ENCODE data around the gene SKOR1. TPM values are rescaled to one million over a fixed set of nuclear protein-coding genes. Genes with fewer than 3 reads are reported as not detected.
A peak's percentile ranks its signal among the peaks of the same experiment; 100 is the strongest.

SKOR1 gene
- total RNA-seq, 2 donors from 2014 or later: 0.12 TPM; not detected in 1

DNA sequence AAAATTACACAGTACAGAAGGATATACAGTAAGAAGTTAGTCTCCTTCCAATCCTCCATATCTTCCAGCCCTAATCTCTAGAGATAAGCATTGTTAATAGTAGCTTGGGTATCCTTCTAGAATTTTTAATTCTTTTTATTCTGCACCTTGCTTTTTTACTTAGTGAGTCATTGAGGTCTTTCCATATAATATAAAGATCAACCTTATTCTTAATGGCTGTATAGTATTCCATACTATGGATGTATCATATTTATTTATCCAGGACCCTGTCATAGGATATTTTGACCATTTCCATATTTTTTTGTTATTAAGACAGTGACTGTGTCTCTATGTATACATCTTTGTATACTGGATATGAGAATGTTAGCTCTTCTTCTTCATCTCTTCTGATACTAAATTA lies 36.3 kb upstream of the SKOR1 start:
- Histone ChIP-seq H3K4me3 (no peak overlapping the region), H3K4me1 (no peaks in the 10 kb centered on the region), H3K36me3 (no peaks in the 10 kb centered on the region), H3K27ac (no peak overlapping the region), H3K9me3 (no peaks in the 10 kb centered on the region), H3K27me3 (no peaks in the 10 kb centered on the region)
- TF ChIP-seq, protein P1, sequence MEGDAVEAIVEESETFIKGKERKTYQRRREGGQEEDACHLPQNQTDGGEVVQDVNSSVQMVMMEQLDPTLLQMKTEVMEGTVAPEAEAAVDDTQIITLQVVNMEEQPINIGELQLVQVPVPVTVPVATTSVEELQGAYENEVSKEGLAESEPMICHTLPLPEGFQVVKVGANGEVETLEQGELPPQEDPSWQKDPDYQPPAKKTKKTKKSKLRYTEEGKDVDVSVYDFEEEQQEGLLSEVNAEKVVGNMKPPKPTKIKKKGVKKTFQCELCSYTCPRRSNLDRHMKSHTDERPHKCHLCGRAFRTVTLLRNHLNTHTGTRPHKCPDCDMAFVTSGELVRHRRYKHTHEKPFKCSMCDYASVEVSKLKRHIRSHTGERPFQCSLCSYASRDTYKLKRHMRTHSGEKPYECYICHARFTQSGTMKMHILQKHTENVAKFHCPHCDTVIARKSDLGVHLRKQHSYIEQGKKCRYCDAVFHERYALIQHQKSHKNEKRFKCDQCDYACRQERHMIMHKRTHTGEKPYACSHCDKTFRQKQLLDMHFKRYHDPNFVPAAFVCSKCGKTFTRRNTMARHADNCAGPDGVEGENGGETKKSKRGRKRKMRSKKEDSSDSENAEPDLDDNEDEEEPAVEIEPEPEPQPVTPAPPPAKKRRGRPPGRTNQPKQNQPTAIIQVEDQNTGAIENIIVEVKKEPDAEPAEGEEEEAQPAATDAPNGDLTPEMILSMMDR (IDR thresholded peaks at IDR 0.05): no peak
- DNase-seq (ENCODE audit: low spot score): no peak

DNA sequence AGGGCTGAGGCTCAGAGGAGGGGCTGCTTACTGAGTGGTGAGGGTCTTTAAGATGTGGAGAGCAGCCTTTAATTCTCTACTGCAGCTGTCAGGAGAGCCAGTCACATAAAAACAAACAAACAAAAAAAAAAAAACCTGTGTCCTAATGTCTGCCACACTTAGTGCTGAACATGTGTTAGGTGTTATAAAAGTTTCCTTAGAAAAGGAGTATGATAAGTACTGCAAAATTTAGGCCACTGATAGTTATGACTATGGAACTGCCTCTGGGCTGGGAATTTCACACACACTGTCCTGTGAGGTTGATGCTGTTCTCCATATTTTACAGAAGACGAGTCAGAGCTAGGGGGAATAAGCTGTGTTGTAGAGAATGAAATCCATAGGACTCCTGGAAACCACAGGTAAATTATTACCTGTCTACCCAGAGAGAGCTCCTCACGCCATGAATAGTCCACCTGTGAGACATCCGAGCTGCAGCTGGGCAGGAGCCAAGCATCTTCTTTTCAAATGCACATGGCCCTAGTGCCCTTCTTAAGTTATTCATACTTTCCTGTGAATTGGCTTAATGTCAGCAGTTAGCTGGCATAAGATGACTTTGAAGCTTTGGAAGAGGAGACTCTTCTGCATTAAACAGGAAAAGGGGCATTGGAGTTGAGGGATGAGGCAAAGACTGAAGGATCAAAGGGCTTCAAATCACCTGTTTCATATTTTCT lies 34.5 kb upstream of the SKOR1 start:
- no peak overlapping the region for H3K27ac ChIP-seq
- no peaks in the 10 kb centered on the region for H3K27me3 ChIP-seq
- DNase-seq (ENCODE audit: low spot score): no peak
- H3K4me3 ChIP-seq: no peak overlapping the region
- H3K36me3 ChIP-seq: no peaks in the 10 kb centered on the region
- H3K4me1 ChIP-seq: no peaks in the 10 kb centered on the region
- TF ChIP-seq, protein P1 (IDR thresholded peaks at IDR 0.05): no peak
- peaks cover 0 to 12% of the 10 kb centered on the region in 2 donors for H3K9me3 ChIP-seq

DNA sequence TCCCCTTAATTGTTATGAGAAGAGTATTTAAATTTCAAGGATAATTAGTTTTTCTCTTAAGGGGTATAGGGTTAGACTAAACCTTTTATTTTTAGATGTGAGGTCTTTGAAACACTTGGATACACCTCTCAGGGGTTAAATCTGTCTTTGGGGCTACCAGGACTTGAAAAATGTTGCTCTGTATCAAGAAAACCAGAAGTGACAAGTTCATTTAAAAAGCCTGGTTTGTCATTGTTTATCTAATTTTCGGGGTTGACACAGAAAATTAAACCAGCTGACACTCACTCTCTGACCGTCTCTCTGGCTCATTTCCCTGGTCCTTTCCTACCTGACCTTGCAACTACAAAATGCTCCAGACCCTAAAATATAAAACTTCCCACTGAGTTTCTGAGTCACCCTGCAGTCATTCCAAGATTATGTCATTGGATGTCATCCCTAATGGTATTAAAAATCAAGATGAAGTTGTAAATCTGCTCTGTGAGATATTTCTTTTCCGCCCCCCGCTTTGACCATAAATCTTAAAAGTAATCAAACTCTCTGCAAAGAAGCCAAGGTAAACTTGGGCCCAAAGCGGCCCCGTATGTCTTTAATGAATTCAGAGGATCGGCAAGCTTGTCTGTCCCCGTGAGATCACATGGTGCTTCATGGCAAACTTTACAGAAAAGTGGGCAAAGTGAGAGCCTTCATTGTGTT lies 32.9 kb upstream of the SKOR1 start:
- H3K27ac ChIP-seq: no peak overlapping the region
- no peak for DNase-seq (ENCODE audit: low spot score)
- no peaks in the 10 kb centered on the region for H3K36me3 ChIP-seq
- no peaks in the 10 kb centered on the region for H3K4me1 ChIP-seq
- peaks cover 0 to 12% of the 10 kb centered on the region in 2 donors for H3K9me3 ChIP-seq
- H3K4me3 ChIP-seq: no peak overlapping the region
- H3K27me3 ChIP-seq: no peaks in the 10 kb centered on the region
- TF ChIP-seq, protein P1 (IDR thresholded peaks at IDR 0.05): no peak

DNA sequence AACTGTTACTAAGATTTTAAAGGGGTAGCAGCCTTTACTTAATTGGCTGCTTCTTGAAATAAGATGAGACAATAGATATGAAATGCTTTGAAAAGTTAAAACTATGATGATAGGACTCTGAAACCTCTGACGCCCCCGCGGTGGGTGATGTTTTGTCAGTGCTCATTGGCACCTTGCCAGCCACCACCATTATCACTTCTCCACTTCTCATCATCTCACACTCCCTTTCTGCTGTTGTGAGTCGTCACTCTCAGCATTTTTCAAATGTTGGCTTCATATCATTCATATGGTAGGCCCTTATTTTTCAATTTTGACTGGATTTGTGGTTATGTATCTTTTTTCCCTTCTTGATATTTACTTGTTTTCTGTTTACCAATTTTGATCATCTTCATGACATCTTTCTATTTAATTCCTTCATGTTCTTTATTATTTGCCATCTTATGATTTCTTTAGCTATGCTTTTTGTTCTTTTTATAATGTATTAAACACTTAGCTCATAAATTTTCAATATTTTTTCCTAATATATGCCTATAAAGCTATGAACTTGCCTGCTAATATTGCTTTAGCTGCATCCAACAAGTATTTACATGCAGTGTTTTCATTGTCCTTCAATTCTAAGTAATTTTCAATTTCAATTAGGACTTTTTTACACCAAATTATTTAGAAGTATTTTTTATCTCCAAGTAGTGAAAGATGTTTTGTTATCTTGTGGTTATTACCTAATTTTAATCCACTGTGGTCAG lies 30.3 kb upstream of the SKOR1 start:
- Histone ChIP-seq H3K4me3 (no peak overlapping the region), H3K36me3 (no peaks in the 10 kb centered on the region), H3K4me1 (no peaks in the 10 kb centered on the region), H3K27ac (no peak overlapping the region), H3K9me3 (peaks cover 0 to 12% of the 10 kb centered on the region in 2 donors), H3K27me3 (no peaks in the 10 kb centered on the region)
- DNase-seq (ENCODE audit: low spot score): peak; percentile 7
- TF ChIP-seq, protein P1 (IDR thresholded peaks at IDR 0.05): no peak

DNA sequence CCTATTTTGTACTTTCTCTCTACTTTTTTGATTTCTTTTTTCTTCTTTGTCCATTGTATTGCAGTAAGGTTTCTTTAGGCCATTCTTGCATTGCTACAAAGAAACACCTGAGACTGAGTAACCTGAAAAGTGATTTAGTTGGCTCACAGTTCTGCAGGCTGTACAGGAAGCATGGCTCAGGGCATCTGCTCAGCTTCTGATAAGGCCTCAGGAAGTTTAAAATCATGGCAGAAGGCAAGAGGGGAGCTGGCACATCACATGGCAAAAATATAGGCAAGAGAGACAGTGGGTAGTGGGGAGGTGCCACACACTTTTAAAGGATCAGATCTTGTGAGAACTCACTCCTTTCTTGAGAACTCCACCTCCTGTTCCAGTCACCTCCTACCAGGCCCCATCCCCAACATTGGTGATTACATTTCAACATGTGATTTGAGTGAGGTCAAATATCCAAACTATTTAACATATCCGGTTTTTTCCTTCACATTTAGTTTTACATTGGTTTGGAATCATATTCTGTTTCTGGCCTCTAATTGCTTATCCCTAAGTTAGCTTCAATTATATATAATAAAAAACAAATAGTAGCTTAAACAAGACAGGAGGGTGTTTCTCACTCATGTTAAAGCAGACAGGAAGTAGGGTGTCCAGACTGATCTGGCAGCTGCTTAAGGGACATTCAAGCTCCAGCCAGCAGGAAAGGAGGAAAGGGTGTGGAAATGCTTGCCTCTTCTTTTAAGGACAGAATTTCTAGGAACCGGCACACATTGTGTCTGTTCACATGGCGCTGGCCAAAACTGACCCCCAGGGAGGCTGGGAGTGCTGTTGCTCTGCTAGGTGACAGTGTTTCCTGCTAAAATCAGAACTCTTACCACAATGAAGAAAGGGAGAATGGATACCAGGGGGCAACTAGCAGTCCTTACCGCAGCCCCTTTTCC lies 28.8 kb upstream of the SKOR1 start:
- Histone ChIP-seq H3K9me3 (peaks cover 0 to 12% of the 10 kb centered on the region in 2 donors), H3K27me3 (no peaks in the 10 kb centered on the region), H3K4me1 (no peaks in the 10 kb centered on the region), H3K4me3 (no peak overlapping the region), H3K27ac (no peak overlapping the region), H3K36me3 (no peaks in the 10 kb centered on the region)
- TF ChIP-seq, protein P1 (IDR thresholded peaks at IDR 0.05): no peak
- DNase-seq (ENCODE audit: low spot score): peak; percentile 38

All from right atrium auricular region (tissue), 2 donors.